Measurements from ENCODE around the gene GIN1. TPM values are rescaled to one million over a fixed set of nuclear protein-coding genes. Genes with fewer than 3 reads are reported as not detected.

Gene GIN1
- total RNA-seq, 1 donor from 2014 or later = 9.1 TPM

- H3K27ac Mint-ChIP-seq = no peak overlapping the region
- peaks cover 10% of the 10 kb centered on the region for H3K36me3 Mint-ChIP-seq (ENCODE audit: low read depth)
- no peak for ATAC-seq (ENCODE audit: low read depth)
- CTCF ChIA-PET = no interaction called here
- POLR2A ChIA-PET = interaction anchor here (0.7 kb wide), 1 partner anchor 353 kb away, joined by 3 read pairs; no protein-coding TSS in a partner anchor
- intact Hi-C loops (cut with micrococcal nuclease) = loop anchor here (10.0 kb wide), 1 partner anchor 818 kb away; the partner anchor contains the start of gene SLCO4C1
- H3K27me3 Mint-ChIP-seq = no peaks in the 10 kb centered on the region
- peaks cover 2% of the 10 kb centered on the region for H3K9me3 Mint-ChIP-seq
- H3K4me3 Mint-ChIP-seq = no peak overlapping the region
- TF ChIP-seq, protein P1, sequence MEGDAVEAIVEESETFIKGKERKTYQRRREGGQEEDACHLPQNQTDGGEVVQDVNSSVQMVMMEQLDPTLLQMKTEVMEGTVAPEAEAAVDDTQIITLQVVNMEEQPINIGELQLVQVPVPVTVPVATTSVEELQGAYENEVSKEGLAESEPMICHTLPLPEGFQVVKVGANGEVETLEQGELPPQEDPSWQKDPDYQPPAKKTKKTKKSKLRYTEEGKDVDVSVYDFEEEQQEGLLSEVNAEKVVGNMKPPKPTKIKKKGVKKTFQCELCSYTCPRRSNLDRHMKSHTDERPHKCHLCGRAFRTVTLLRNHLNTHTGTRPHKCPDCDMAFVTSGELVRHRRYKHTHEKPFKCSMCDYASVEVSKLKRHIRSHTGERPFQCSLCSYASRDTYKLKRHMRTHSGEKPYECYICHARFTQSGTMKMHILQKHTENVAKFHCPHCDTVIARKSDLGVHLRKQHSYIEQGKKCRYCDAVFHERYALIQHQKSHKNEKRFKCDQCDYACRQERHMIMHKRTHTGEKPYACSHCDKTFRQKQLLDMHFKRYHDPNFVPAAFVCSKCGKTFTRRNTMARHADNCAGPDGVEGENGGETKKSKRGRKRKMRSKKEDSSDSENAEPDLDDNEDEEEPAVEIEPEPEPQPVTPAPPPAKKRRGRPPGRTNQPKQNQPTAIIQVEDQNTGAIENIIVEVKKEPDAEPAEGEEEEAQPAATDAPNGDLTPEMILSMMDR (IDR thresholded peaks at IDR 0.05) = no peak
- DNase-seq = no peak
- H3K4me1 Mint-ChIP-seq = peaks cover 26% of the 10 kb centered on the region
Measured at GRCh38 chr5:103112910-103113309, 7.0 kb downstream of the GIN1 start.

DNA sequence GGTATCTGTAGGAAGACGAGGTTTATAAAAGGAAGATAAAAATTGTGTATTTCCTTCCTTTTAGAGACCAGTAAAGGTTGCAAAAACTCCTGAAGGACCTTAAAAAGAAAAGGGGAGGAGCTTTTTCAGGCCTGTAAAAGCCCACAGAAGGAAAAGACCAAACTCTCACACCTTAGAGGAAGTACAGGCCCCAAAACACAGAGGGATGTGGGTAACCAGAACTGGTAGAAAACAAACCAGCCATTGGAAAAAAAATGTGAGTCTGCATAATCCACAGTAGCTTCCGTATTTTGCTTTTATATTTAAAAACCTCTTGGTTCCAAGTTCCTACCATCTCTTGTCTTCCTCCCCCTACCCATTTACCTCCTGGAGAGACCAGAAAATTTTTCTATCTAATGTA is 8.5 kb downstream of the GIN1 start:
- DNase-seq = no peak
- H3K4me1 Mint-ChIP-seq = peaks cover 26% of the 10 kb centered on the region
- H3K27ac Mint-ChIP-seq = peak overlapping the region; percentile 72
- ChIA-PET CTCF (no interaction called here), POLR2A (interaction anchor here (1.4 kb wide), 1 partner anchor 9 kb away, joined by 6 read pairs; the partner anchor contains the start of genes GIN1 and PPIP5K2)
- no peaks in the 10 kb centered on the region for H3K27me3 Mint-ChIP-seq
- intact Hi-C loops (cut with micrococcal nuclease) = loop anchor here (10.0 kb wide), 1 partner anchor 817 kb away; the partner anchor contains the start of gene SLCO4C1
- H3K9me3 Mint-ChIP-seq = peaks cover 2% of the 10 kb centered on the region
- H3K4me3 Mint-ChIP-seq = no peak overlapping the region
- TF ChIP-seq, protein P1 (IDR thresholded peaks at IDR 0.05) = no peak
- peak; percentile 28 for ATAC-seq (ENCODE audit: low read depth)
- peaks cover 18% of the 10 kb centered on the region for H3K36me3 Mint-ChIP-seq (ENCODE audit: low read depth)

- POLR2A ChIA-PET = interaction anchor here (1.4 kb wide), 1 partner anchor 10 kb away, joined by 6 read pairs; the partner anchor contains the start of genes GIN1 and PPIP5K2
- ATAC-seq (ENCODE audit: low read depth) = no peak
- intact Hi-C loops (cut with micrococcal nuclease) = loop anchor here (10.0 kb wide), 1 partner anchor 816 kb away; the partner anchor contains the start of gene SLCO4C1
- Mint-ChIP-seq H3K27me3 (no peaks in the 10 kb centered on the region), H3K27ac (no peak overlapping the region), H3K36me3 (ENCODE audit: low read depth) (peaks cover 25% of the 10 kb centered on the region), H3K4me3 (peak overlapping the region; percentile 1), H3K9me3 (peaks cover 2% of the 10 kb centered on the region), H3K4me1 (peaks cover 26% of the 10 kb centered on the region)
- no peak for DNase-seq
- TF ChIP-seq, protein P1 (IDR thresholded peaks at IDR 0.05) = no peak
- CTCF ChIA-PET = no interaction called here
Measured at GRCh38 chr5:103110403-103110802, 9.5 kb downstream of the GIN1 start.

DNA sequence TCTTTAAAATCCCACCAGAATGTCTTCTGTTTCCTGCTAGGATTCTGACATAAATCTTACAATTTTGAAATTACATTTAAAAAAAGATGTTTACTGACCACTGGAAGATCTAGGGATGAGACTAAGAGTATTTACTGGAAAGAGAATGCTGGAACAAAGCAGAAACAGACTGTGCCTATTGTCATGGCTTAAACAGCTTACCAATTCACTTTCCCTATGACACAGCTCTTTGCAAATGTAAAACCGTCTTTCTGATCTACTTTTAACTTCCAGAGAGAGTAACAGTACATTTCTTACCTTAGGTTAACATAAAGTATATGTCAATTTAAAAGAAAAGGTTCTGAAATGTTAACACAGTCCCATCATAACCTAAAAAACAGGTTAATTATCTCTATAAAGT is 10.7 kb downstream of the GIN1 start:
- TF ChIP-seq, protein P1 (IDR thresholded peaks at IDR 0.05) = no peak
- ATAC-seq (ENCODE audit: low read depth) (no peak), DNase-seq (no peak)
- Mint-ChIP-seq H3K27ac (no peak overlapping the region), H3K27me3 (no peaks in the 10 kb centered on the region), H3K36me3 (ENCODE audit: low read depth) (peaks cover 26% of the 10 kb centered on the region), H3K9me3 (peaks cover 2% of the 10 kb centered on the region), H3K4me3 (no peak overlapping the region), H3K4me1 (peaks cover 25% of the 10 kb centered on the region)
- POLR2A ChIA-PET = interaction anchor here (1.5 kb wide), 1 partner anchor 11 kb away, joined by 5 read pairs; the partner anchor contains the start of genes GIN1 and PPIP5K2
- CTCF ChIA-PET = no interaction called here
- intact Hi-C loops (cut with micrococcal nuclease) = no loop called here

DNA sequence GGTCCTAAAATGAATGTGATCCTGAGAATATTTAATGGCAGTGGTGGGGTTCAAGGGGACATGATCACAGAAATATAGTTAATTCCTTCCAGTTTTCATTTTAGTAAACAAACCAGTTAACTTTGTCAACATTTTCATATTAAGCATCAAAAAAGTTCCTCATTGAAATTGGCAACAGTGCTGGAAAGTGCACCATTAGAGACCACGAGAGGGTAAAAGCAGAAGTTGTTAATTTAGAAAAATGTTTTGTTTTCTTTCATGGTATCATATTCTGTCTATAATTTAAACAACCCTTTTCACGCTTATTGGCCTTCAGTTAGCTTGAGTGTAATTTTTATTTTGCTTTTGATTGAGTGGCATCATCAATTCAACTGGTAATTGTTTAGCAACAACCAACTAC is 11.9 kb downstream of the GIN1 start:
- peaks cover 2% of the 10 kb centered on the region for H3K9me3 Mint-ChIP-seq
- no peak overlapping the region for H3K4me3 Mint-ChIP-seq
- intact Hi-C loops (cut with micrococcal nuclease) = no loop called here
- DNase-seq (no peak), ATAC-seq (ENCODE audit: low read depth) (no peak)
- TF ChIP-seq, protein P1 (IDR thresholded peaks at IDR 0.05) = no peak
- ChIA-PET CTCF (no interaction called here), POLR2A (interaction anchor here (1.5 kb wide), 1 partner anchor 12 kb away, joined by 5 read pairs; the partner anchor contains the start of genes GIN1 and PPIP5K2)
- peaks cover 33% of the 10 kb centered on the region for H3K36me3 Mint-ChIP-seq (ENCODE audit: low read depth)
- no peak overlapping the region for H3K27ac Mint-ChIP-seq
- H3K4me1 Mint-ChIP-seq = peaks cover 23% of the 10 kb centered on the region
- H3K27me3 Mint-ChIP-seq = no peaks in the 10 kb centered on the region
